HG03460 (cell line): Measurements from ENCODE around the gene SLC35G3.
"Not testable (repeated sequence)": the region's sequence is repeated elsewhere in the genome, so short reads cannot be mapped to it uniquely, and the experiment has no call there.

Source experiments
- ATAC-seq: cut with Tn5 transposase; IDR thresholded peaks from one replicate; pipeline ENCODE4 v1.9.1; 2021; ENCODE audit not compliant: unreplicated experiment

Gene SLC35G3

GRCh38 chr17:35167046-35167445 is 27.1 kb downstream of the SLC35G3 start:
- no peak for ATAC-seq

DNA sequence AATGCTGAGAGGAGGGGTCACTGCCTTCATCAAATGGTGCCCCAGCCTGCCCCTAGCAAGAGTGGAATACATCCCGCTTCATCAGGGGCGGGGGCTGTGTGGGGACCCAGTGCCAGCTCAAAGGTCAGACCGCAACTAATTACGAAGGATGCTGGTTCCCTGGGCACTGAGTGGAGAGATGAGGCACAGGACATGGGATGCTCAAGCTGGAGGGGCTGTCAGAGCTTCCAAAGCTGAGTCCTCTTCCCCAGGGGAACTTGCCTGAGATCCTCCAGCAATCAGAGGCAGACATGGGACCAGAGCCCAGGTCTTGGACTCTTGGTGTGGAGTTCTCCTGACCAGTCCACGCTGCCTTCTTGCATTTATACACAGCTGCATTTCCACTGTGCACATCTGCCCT is 27.7 kb downstream of the SLC35G3 start:
- no peak for ATAC-seq

DNA sequence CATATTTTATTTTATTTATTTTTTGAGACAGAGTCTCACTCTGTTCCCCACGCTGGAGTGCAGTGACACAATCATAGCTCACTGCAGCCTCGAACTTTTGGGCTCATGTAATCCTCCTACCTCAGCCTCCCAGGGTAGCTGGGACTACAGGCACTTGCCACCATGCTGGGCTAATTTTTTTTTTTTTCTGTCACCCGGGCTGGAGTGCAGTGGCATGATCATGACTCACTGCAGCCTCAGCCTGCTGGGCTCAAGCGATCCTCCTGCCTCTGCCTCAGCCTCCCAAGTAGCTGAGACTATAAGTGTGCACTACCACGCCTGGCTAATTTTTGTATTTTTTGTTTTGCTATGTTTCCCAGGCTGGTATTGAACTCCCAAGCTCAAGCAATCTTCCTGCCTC is 29.5 kb downstream of the SLC35G3 start:
- ATAC-seq: no peak

GRCh38 chr17:35163886-35164285 is 30.3 kb downstream of the SLC35G3 start:
- ATAC-seq: no peak

DNA sequence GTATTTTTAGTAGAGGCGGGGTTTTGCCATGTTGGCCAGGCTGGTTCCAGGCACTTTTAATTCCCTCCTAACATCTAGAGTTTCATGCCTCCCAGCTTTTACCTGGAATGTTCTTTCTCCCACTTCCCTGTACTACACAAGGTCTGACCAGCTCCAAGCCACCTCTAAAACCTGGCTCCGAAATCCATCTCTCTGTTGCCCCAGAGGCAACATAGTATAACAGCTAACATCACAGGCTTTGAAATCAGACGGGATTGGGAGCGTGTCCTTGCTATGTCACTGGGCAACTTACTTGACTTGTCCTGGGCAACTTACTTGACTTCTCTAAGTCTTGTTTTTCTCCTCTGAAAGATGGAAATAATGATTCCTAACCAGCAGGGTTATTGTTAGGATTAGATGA is 31.4 kb downstream of the SLC35G3 start:
- no peak for ATAC-seq

GRCh38 chr17:35161281-35161761 is 32.9 kb downstream of the SLC35G3 start:
- ATAC-seq: no peak

- no peak for ATAC-seq
These were observed 33.6 kb downstream of the SLC35G3 start for GRCh38 chr17:35160354-35161201.

- no peak for ATAC-seq
These were observed 34.3 kb downstream of the SLC35G3 start for GRCh38 chr17:35159940-35160339.

- ATAC-seq: no peak
These were observed 38.9 kb downstream of the SLC35G3 start for GRCh38 chr17:35155246-35155645.

DNA sequence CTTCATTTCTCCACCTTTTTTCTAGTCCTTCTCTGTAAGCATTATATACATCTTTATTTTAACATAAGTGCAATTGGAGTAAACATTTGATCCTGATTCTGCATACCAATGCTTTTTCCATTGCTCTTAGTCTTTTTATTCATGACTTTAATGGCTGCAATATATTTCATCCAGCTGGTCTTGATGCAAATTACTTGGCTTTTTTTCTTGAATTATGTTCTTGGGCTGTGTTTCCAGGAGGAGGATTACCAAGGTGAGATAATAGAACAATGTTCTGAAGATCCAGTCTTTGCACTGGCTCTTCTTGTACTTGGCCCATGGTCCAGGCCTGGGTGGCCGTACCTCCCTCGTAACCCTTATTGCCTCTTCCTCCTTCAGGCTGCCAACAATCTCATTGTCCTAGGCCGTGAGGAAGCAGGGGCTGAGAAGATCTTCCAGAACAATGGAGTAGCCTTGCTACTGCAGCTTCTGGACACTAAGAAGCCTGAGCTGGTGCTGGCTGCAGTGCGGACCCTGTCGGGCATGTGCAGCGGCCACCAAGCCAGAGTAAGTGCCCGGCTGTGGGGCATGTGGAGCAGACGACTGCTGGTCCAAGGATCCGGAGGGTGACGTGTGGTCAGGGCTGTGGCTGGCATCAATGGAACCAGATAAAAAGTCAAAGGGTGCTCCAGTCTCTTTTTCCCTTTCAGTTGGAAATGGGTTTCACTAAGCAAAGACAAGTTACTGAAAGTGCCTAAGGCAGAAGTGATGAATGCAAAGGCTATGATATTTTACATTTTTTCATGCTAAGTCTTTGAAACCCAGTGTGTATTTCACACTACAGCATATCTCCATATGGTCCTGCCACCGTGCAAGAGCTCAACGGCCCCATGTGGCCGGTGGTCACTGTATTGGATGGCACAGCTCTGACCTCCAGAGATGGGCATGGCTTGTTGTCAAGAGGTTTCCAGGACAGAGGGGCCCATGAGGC is 39.7 kb downstream of the SLC35G3 start:
- ATAC-seq: no peak

GRCh38 chr17:35152421-35153140 is 41.6 kb downstream of the SLC35G3 start:
- ATAC-seq: no peak

DNA sequence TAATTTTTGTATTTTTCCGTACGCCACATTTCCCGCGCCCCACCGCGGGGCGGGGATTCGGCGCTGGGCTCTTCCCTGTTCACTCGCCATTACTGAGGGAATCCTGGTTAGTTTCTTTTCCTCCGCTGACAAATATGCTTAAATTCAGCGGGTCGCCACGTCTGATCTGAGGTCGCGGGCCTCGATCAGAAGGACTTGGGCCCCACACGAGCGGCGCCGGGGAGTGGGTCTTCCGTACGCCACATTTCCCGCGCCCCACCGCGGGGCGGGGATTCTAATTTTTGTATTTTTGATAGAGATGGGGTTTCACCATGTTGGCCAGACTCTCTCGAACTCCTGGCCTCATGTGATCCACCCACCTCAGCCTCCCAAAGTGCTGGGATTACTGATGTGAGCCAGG is 43.1 kb downstream of the SLC35G3 start:
- ATAC-seq: not testable (repeated sequence)

- no peak for ATAC-seq
These were observed 44.3 kb downstream of the SLC35G3 start for GRCh38 chr17:35149941-35150340.

DNA sequence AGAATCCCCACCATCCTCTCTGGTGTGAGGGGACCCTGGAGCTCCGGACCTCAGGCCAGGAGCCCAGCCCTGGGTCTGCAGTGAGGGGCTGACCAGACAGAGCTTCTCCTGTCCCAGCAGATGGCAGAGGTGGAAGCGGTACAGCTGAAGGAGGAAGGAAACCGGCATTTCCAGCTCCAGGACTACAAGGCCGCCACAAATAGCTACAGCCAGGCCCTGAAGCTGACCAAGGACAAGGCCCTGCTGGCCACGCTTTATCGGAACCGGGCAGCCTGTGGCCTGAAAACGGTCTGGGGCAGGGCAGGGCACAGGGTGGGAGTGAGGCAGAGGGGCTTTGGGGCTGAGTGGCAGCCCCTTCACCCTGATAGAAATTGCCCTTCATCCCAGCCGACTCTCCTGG is 46.0 kb downstream of the SLC35G3 start:
- no peak for ATAC-seq

DNA sequence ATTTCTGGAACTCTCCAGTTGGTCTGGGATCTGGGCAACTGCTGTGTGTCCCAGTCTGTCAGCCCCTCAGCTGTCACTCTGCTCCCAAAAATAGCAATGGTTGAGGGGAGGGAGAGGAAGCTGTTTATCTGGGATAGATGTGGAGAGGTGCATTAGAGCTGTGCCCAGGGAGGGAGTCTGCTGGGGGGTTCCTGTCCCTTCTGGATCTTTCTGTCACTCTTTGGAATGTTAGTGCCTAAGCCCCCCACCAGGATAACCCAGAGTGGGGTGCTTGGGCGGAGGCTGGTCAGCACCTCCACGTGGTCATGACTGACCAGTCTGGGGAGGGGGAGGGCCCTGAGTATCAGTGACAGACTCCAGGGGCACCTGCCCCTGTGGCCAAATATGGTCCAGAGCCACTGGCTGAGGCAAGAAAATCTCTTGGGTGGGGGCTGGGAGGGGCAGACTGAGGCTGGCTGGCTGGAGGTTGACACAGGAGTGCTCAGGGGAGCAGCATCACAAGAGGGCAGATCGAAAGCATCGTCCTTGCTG is 46.8 kb downstream of the SLC35G3 start, which contains the start of gene UNC45B:
UNC45B (plus strand) TSS at position 443 of the 531 bp plus-strand sequence. CDS start 447 bp downstream, outside the sequence.
- no peak for ATAC-seq

DNA sequence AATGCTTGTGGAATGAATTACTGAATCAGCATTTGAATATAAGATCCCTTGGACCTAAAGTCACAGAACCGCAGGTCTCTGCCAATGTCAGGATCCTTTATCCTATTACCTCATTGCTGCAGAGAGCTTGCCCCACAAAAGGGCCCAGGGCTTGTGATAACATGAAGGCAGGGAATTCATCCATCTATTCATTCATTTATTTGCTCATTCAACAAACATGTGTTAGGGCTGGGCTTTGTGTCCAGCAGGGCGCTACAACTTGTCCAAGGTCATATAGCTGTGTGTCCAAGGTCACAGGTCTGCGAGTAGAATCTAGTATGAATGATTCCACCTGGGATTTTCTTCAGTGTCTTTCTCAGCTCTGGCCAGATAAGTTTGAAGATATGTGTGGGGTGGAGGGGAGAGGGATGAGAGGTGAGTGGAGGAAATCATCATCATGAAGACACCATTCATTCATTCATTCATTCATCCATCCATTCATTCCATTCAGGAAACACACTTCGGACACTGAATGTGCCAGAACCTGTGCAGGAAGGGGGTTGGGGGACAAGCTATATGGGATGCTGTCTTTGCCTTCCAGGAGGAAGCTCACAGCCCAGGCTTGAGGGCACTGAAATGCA is 47.9 kb downstream of the SLC35G3 start:
- ATAC-seq: no peak

DNA sequence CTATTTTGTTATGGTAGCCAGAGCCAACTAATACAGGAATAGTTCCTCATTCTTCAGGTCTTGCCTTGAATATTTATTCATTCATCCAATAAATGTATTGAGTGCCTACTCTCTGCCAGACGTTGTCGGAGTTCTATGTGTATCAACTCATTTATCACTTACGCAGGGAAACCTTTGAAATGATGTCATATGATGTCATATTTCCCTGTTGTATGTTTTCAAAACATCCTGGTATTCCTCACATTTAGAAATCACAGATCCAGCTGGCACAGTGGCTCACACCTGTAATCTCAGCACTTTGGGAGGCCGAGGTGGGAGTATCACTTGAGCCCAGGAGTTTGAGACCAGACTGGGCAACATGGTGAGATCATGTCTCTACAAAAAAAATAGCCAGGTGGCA is 49.4 kb downstream of the SLC35G3 start:
- ATAC-seq: no peak
